SK-N-SH (cell line): ENCODE data around the gene FOXB1.

Experiments used
- CHD2 ChIP-seq: fragments of 150-350 bp; IDR thresholded peaks from 2 replicates; pipeline ENCODE4 v1.6.1; 2018; ENCODE audit warnings: low read length; ENCODE audit not compliant: partially characterized antibody
- CTCF ChIP-seq: fragments of 200-600 bp; sonication (generic); IDR thresholded peaks from 2 replicates; pipeline ENCODE4 v1.6.1; 2017; ENCODE audit warnings: antibody characterized with exemption, mild to moderate bottlenecking, moderate library complexity
- ELF1 ChIP-seq: IDR thresholded peaks from 2 replicates; pipeline ENCODE4 v1.4.0; 2012
- EP300 ChIP-seq, 2 experiments: IDR thresholded peaks; 2 replicates each; pipeline versions ENCODE4 v1.4.0 to v1.6.1; 2012; ENCODE audit warnings: borderline replicate concordance in 1 of 2, low read depth in 1 of 2, low read length in 1 of 2
- EZH2phosphoT487 ChIP-seq: fragments of 200-600 bp; sonication (generic); IDR thresholded peaks from 2 replicates; pipeline ENCODE4 v1.6.1; 2017; ENCODE audit warnings: low read depth, mixed run types, mild to moderate bottlenecking, antibody characterized with exemption, moderate library complexity, borderline replicate concordance
- JUND ChIP-seq: IDR thresholded peaks from 2 replicates; pipeline ENCODE4 v1.4.0; 2012
- POLR2AphosphoS5 ChIP-seq: IDR thresholded peaks from 2 replicates; pipeline ENCODE4 v1.6.1; 2012; ENCODE audit warnings: low read depth, low read length
- RAD21 ChIP-seq: IDR thresholded peaks from 2 replicates; pipeline ENCODE4 v1.6.1; 2012; ENCODE audit warnings: mild to moderate bottlenecking, low read length
- SMC3 ChIP-seq: IDR thresholded peaks from 2 replicates; pipeline ENCODE4 v1.6.1; 2012; ENCODE audit warnings: low read depth, low read length, improper control_type of control experiment
- TAF1 ChIP-seq: IDR thresholded peaks from 2 replicates; pipeline ENCODE4 v1.6.1; 2012; ENCODE audit warnings: low read depth, mild to moderate bottlenecking, low read length, moderate library complexity, borderline replicate concordance
- TCF12 ChIP-seq: IDR thresholded peaks from 2 replicates; pipeline ENCODE4 v1.4.0; 2012
- TEAD4 ChIP-seq: IDR thresholded peaks from 2 replicates; pipeline ENCODE4 v1.4.0; 2012; ENCODE audit warnings: mild to moderate bottlenecking, borderline replicate concordance; ENCODE audit not compliant: insufficient read depth
- USF2 ChIP-seq: fragments of 150-350 bp; IDR thresholded peaks from 2 replicates; pipeline ENCODE4 v1.6.1; 2017; ENCODE audit warnings: antibody characterized with exemption, low read length, low read depth, borderline replicate concordance

- no peak for TF ChIP-seq RAD21
- no peak for TF ChIP-seq CTCF
- TF ChIP-seq EZH2phosphoT487, result no peak
- TF ChIP-seq EP300 (IDR thresholded peaks at IDR 0.05; ENCODE audit: borderline replicate concordance in 1 of 2, low read depth in 1 of 2, low read length in 1 of 2), result no peak
- TF ChIP-seq ELF1, result no peak
- no peak for TF ChIP-seq SMC3
- TF ChIP-seq TCF12, result no peak
- TF ChIP-seq POLR2AphosphoS5, result no peak
- TF ChIP-seq CHD2, result no peak
- no peak for TF ChIP-seq USF2
- no peak for TF ChIP-seq JUND
- TF ChIP-seq TEAD4, result no peak
- TF ChIP-seq TAF1, result no peak
Observed at GRCh38 chr15:59963925-59964324, 40.2 kb upstream of the FOXB1 start.
